ENCODE measurements around the gene HIVEP3. TPM values are rescaled to one million over a fixed set of nuclear protein-coding genes. Genes with fewer than 3 reads are reported as not detected.

HIVEP3 gene
- total RNA-seq, 1 experiment from 2014 or later = 6.0 TPM

DNA sequence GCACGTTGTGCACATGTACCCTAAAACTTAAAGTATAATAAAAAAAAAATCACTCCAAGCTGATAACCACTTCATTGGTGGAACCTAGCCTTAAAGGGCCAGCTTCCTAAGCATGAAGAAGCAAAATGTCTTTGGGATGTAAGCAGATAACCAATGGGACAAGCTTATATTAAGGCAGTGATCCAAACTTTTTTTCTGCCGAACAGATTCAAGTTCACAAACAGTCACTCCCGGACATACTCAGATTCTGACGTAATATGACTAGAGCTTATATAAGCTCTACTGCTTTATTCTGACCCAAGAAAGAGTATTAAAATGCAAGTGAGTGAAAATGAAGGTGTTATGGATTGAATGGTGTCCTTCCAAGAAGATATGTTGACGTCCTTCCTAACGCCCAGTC lies 44.9 kb upstream of the HIVEP3 start:
- in situ Hi-C loops (cut with HindIII; ENCODE audit: low pct_unique_long_range_greater_than_20kb, low sequenced_read_pairs) = no loop called here

DNA sequence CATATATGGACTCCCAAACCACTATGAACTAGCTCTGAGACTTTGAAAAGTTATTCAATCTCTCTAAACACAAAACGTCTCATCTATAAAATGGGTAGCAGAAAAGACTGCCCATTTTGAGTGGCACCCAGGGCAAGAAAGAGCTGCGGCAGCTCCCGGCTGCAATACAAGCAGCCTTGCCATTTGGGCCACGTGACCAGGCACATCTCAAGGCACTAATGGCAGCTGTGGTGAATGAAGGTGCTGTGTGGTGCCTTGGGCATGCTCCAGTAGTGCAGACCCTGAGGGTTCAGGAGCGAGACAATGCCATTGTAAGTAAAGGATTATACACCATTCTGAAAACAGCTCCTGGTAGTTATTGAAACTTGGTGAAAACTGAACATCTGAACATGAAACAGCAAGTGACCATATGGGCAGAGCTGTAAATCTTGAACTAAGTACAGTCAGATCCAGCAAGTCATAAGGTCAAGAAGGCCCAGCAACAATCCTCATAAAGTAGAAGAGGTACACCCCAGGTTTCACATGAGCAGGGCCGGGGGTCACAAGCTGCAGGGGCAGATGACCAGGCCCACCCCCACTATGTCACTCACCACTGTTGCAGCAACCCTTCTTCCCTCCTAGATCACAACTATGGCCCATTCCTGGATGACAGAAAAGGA lies 39.4 kb upstream of the HIVEP3 start:
- CTCF ChIA-PET = no interaction called here
- peaks cover 22% of the 10 kb centered on the region for H3K4me1 ChIP-seq (ENCODE audit: control insufficient read depth, insufficient read depth, low read length)
- ATAC-seq (no peak), DNase-seq (ENCODE audit: low read depth, low spot score) (no peak)
- intact Hi-C loops (cut with micrococcal nuclease; ENCODE audit: unreplicated experiment) (no loop called here), in situ Hi-C loops (cut with HindIII; ENCODE audit: low pct_unique_long_range_greater_than_20kb, low sequenced_read_pairs) (no loop called here)
- H3K27me3 ChIP-seq (ENCODE audit: control insufficient read depth, insufficient read depth, low read length) = no peaks in the 10 kb centered on the region
- H3K36me3 ChIP-seq (ENCODE audit: control insufficient read depth, insufficient read depth, low read length) = no peaks in the 10 kb centered on the region
- TF ChIP-seq, protein P1, sequence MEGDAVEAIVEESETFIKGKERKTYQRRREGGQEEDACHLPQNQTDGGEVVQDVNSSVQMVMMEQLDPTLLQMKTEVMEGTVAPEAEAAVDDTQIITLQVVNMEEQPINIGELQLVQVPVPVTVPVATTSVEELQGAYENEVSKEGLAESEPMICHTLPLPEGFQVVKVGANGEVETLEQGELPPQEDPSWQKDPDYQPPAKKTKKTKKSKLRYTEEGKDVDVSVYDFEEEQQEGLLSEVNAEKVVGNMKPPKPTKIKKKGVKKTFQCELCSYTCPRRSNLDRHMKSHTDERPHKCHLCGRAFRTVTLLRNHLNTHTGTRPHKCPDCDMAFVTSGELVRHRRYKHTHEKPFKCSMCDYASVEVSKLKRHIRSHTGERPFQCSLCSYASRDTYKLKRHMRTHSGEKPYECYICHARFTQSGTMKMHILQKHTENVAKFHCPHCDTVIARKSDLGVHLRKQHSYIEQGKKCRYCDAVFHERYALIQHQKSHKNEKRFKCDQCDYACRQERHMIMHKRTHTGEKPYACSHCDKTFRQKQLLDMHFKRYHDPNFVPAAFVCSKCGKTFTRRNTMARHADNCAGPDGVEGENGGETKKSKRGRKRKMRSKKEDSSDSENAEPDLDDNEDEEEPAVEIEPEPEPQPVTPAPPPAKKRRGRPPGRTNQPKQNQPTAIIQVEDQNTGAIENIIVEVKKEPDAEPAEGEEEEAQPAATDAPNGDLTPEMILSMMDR (IDR thresholded peaks at IDR 0.05) = no peak
- TF ChIP-seq TCF7L2 (IDR thresholded peaks at IDR 0.05; ENCODE audit: low read depth, low read length) (no peak), SIN3A (IDR thresholded peaks at IDR 0.05; ENCODE audit: borderline replicate concordance, insufficient read depth, low read depth, low read length) (no peak), POLR2AphosphoS5 (IDR thresholded peaks at IDR 0.05; ENCODE audit: low read depth, low read length) (no peak)
- TF ChIP-seq, protein P2, sequence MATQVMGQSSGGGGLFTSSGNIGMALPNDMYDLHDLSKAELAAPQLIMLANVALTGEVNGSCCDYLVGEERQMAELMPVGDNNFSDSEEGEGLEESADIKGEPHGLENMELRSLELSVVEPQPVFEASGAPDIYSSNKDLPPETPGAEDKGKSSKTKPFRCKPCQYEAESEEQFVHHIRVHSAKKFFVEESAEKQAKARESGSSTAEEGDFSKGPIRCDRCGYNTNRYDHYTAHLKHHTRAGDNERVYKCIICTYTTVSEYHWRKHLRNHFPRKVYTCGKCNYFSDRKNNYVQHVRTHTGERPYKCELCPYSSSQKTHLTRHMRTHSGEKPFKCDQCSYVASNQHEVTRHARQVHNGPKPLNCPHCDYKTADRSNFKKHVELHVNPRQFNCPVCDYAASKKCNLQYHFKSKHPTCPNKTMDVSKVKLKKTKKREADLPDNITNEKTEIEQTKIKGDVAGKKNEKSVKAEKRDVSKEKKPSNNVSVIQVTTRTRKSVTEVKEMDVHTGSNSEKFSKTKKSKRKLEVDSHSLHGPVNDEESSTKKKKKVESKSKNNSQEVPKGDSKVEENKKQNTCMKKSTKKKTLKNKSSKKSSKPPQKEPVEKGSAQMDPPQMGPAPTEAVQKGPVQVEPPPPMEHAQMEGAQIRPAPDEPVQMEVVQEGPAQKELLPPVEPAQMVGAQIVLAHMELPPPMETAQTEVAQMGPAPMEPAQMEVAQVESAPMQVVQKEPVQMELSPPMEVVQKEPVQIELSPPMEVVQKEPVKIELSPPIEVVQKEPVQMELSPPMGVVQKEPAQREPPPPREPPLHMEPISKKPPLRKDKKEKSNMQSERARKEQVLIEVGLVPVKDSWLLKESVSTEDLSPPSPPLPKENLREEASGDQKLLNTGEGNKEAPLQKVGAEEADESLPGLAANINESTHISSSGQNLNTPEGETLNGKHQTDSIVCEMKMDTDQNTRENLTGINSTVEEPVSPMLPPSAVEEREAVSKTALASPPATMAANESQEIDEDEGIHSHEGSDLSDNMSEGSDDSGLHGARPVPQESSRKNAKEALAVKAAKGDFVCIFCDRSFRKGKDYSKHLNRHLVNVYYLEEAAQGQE (IDR thresholded peaks at IDR 0.05; ENCODE audit: insufficient read depth in 1 of 2, low read depth in 2 of 2, low read length in 1 of 2) = no peak
- BruUV-seq (replicated peaks) = no TSS peak
- POLR2A ChIA-PET = interaction anchor here (0.6 kb wide), 1 partner anchor 14 kb away, joined by 3 read pairs; no protein-coding TSS in a partner anchor
- H3K27ac ChIP-seq (ENCODE audit: low read length) = no peak overlapping the region
- H3K9me3 ChIP-seq (ENCODE audit: control insufficient read depth, insufficient read depth, low read depth, low read length) = no peaks in the 10 kb centered on the region
- no peak overlapping the region for H3K4me3 ChIP-seq (ENCODE audit: low read depth in 2 of 2, low read length in 2 of 2)

More for the DNA sequence above, 44.9 kb upstream of the HIVEP3 start:
- ChIA-PET POLR2A (interaction anchor here (0.6 kb wide), 1 partner anchor 513 kb away, joined by 3 read pairs; no protein-coding TSS in a partner anchor), CTCF (no interaction called here)
- H3K4me1 ChIP-seq (ENCODE audit: control insufficient read depth, insufficient read depth, low read length) = no peaks in the 10 kb centered on the region; the same call in 1 of the 2 replicates
- DNase-seq (ENCODE audit: low read depth, low spot score) (no peak), ATAC-seq (no peak)
- TF ChIP-seq, protein P2 (IDR thresholded peaks at IDR 0.05; ENCODE audit: insufficient read depth in 1 of 2, low read depth in 2 of 2, low read length in 1 of 2) = no peak
- TF ChIP-seq POLR2AphosphoS5 (IDR thresholded peaks at IDR 0.05; ENCODE audit: low read depth, low read length) (no peak), SIN3A (IDR thresholded peaks at IDR 0.05; ENCODE audit: borderline replicate concordance, insufficient read depth, low read depth, low read length) (no peak), TCF7L2 (IDR thresholded peaks at IDR 0.05; ENCODE audit: low read depth, low read length) (no peak)
- TF ChIP-seq, protein P1 (IDR thresholded peaks at IDR 0.05) = no peak
- no peaks in the 10 kb centered on the region for H3K27me3 ChIP-seq (ENCODE audit: control insufficient read depth, insufficient read depth, low read length)
- no TSS peak for BruUV-seq (replicated peaks)
- H3K36me3 ChIP-seq (ENCODE audit: control insufficient read depth, insufficient read depth, low read length) = no peaks in the 10 kb centered on the region
- intact Hi-C loops (cut with micrococcal nuclease; ENCODE audit: unreplicated experiment) = no loop called here
- H3K4me3 ChIP-seq (ENCODE audit: low read depth in 2 of 2, low read length in 2 of 2) = no peak overlapping the region
- H3K27ac ChIP-seq (ENCODE audit: low read length) = no peak overlapping the region
- no peaks in the 10 kb centered on the region for H3K9me3 ChIP-seq (ENCODE audit: control insufficient read depth, insufficient read depth, low read depth, low read length)

Data from Panc1 (cell line).